HG02870 (cell line): ENCODE measurements around the gene CXorf38.
A peak's percentile ranks its signal among the peaks of the same experiment; 100 is the strongest.

Source experiments
- ATAC-seq: cut with Tn5 transposase; IDR thresholded peaks from one replicate; pipeline ENCODE4 v1.9.1; 2021; ENCODE audit warnings: mild to moderate bottlenecking, moderate library complexity; ENCODE audit not compliant: unreplicated experiment

The CXorf38 gene

DNA sequence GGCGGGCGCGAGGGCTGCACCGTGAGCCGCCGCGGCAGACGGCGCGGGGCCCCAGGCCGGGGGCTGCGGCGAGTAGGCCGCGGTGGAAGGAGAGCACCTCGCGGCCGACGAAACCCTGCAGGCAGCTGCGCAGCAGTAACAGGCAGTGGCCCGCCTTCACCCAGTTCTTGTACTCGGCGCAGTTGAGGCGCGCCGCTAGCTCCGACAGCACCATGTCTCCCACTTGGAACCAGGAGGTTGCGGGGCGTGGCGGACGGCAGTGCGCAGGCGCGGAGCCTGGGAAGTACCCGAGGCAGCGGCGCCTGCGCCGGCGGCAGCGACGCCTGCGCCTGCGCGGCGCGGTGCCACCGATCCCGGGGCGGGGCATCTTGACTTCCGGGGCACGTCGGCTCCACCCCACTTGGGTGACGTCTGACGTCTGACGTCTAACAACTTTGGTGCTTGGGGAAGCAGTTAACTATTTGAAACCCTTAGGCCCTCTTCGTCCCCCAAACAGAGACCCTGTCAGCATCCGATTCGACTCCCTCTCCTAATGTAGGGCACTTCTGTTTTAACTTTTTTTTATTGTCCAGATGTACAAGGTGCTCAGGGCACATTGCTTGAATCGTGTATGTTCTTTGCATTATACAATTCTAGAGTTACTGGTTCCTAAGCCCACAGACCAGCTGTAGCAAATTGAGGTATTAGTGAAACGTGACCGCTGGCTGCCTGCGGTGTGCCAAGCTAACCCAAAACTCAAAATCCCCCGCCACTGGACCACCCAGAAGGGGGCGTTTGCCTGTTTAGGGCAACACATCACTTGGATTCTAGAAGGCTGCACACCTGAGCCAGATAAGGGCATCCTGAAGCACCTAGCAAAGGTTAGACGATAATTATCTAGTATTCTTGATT is at the start of gene CXorf38:
Gene CXorf38 (minus strand): TSS at position 255 of the 891 bp plus-strand sequence. CDS start 41 bp downstream, at position 214.
- ATAC-seq, result peak; percentile 75

- no peak for ATAC-seq
These were observed 47.4 kb upstream of the CXorf38 start for GRCh38 chrX:40694802-40695201.

DNA sequence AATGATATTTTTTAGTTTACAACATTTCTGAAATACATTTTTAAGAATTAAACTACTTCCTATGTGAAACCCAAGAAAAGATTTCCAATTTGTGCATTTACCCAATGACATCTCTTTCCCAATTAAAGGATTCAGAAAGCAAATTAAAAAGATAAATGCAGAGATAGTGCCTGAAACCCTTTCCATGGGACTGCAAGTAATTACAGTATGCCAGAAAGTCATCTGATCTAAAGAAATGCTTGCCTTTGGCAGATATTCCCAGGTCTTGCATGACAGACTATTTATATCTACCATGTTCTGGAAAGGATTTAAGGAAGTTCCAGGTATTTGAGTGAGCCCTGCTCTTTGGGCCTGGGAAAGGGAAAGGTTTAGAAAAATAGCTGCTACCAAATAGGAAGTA is 41.6 kb upstream of the CXorf38 start:
- no peak for ATAC-seq

DNA sequence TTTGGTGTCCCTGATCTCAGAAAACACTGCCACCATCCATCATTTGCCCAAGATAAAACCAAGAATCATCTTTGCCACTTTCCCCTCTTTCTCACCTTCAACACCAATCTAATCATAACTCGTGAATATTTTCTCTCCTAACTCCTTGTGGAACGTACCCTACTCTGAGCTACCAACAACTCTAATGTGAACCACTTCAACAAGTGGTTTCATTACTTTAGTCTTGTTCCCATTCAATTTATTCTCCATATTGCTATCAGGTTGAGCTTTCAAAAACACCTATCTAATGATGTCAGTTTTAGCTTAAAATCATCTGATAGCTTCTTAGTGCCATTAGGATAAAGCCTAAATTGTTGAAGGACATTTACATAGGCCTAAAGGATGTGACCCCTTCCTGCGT is 39.8 kb upstream of the CXorf38 start:
- no peak for ATAC-seq

DNA sequence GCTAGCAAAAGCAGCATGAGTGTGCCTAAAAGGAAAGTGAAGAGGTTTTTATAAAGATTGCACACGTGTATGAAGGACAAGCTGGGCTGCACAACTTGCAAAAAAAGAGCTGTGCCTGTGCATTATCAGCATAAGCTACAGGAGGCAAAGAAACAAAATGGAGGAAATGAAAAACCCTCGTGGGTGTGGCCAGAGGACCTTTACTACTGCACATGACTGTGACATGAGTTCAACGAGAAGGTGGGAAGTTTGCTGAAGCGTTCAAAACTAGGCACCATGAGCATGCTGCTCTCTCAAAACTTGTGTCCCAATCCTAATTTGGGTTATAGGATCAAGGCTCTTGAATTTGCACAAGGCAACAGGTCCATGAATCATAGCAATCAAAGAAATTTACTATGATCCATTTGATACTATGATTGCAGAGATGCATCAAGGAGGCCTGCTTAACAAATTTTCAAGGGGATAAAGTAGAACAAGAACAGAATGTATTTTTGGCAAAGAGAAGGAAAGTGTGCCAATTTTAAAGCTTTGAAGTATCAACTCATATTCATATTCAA is 38.1 kb upstream of the CXorf38 start:
- no peak for ATAC-seq

GRCh38 chrX:40684092-40684491 is 36.7 kb upstream of the CXorf38 start:
- ATAC-seq, result no peak

DNA sequence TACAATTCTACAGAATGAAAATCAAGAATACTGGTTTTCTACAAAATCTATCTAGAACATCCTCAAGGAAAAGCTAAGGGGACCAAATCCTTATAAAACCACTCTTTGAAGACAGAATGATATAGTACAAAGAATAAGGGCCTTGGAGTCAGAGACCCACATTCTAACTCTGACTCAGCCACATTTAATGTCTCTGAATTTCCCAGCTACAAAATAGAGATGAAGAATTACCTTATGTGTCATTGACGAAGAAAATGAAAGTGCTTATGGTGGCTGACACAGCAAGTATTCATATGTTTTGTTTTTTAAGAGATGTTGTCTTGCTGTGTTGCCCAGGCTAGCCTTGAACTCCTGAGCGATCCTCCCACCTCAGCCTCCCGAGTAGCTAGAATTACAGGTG is 35.9 kb upstream of the CXorf38 start:
- ATAC-seq, result no peak

GRCh38 chrX:40671126-40671525 is 23.8 kb upstream of the CXorf38 start:
- ATAC-seq, result no peak

GRCh38 chrX:40663880-40664630 is 16.7 kb upstream of the CXorf38 start:
- no peak for ATAC-seq

DNA sequence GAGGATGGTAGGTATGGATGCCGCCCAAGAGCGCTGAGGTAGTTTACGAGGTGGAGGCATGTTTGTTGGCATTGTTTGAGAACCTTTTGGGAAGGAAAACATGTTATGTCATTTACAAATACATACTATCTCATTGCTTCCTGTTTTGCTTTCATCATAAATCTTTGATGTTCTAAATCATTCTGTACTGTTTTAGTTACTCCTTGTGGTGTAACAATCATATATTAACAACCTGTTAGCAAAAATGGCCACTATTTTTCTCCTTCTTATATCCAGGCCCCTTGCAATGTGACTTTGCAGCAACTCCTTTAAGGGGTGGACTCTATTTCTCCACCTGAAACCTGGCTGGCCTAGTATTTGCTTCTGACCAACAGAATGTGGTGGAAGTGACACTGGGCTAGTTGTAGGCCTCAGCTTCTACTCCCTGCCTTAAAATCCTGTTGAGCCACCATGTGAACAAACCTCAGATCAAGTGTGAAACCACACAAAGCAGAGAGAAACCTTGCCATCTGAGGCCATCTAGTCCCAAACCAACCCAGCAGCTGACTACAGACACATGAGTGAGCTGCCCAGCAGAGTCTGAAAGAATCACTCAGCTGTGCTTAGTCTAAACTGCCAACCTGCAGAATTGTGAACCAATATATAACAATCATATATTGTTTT is 15.8 kb upstream of the CXorf38 start:
- no peak for ATAC-seq

- ATAC-seq, result no peak
These were observed 14.1 kb upstream of the CXorf38 start for GRCh38 chrX:40661489-40661888.

- ATAC-seq, result no peak
These were observed 13.0 kb upstream of the CXorf38 start for GRCh38 chrX:40660381-40660780.

DNA sequence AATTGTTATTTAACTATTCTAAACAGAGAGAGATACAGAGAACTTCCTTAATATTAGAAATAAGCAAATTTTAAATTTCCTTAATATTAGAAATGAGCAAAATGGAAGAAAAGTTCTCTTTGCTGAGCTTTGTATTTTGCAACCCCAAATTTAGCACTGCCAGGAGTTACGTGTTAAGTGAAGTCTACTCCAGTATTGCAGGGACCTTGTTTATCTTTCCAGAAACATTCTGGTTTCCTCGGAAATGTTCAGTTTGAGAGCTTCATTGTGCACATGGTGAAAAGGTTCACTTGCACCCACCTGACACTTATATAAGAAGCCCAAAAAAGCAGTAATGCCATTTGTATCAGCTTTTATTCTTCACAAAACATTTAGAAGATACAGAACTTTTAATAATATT is 6.2 kb upstream of the CXorf38 start:
- ATAC-seq, result no peak

DNA sequence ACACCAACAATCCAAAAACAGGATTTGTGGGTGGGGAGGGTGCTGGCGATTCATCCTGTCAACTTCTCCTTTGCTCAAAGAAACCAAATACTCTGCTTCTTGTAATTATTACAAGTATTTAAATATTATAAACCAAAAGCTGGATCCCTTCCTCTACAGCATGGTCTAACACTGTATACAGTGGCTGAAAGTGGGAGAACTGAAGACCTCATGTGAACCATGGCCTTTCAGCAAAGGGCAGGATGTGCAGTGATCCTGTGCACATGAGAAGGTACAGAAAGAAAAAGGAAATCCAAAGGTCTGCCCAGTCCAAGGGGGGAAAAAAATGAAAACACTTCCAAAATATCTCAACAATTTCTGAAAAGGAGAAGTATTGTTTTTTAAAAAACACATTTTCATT is 5.3 kb upstream of the CXorf38 start:
- no peak for ATAC-seq

DNA sequence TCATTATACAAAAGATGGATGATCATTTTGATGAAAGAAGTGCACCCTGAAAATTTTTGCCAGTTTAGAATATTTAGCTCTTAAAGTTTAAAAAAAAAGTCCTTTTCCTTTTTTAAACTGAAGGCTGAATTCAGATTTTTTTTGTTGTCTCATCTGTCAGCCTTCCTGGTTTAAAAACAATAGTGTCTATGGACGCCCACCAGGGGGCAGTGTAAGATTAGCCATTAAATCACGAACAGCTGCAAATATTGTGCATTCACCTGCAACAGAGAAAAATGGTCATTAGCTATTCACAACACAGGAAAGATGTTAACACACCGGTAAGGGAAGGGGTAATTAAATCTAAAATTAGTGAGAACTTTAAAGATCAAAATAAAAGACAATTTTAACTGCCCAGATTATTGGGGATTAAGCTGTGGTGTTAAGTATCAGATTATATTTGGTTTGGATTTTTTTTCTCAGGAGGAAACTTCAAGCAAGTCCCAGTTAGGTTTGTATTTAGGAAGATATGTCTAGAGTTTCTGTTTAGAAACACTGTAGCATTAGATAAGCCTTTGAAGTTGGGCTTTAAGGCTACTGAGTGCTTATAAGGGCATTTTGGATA is 4.4 kb upstream of the CXorf38 start:
- ATAC-seq, result no peak

- peak; percentile 15 for ATAC-seq
These were observed 663 bp downstream of the CXorf38 start for GRCh38 chrX:40646489-40647306.

DNA sequence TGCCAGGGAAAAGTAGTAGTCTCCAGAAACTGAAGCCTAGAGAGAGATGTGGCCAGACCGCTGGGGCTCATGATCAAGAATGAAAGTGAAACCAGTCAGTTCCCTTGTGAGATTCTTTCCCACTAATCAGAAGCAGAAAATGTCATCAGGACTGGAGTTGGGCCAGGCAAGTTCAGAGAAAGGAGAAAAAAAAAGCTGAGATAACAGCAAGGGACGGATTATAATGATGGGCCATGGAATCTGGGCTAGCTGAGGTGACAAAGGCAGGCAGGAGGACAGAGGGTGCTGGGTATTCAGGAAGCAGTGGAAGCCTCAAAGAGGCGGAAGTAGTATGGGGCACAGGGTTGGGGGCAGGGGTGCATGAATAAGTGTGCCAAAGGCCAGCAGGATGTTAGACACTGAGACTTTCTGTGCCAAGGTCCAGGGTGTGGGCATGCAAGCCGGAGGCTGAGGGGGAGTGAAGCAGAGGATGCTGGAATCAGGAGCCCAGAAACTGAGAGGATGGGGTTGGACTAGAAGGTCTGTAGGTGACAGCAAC is 2.5 kb downstream of the CXorf38 start:
- ATAC-seq, result no peak

- no peak for ATAC-seq
These were observed 3.2 kb downstream of the CXorf38 start for GRCh38 chrX:40644176-40644575.

- ATAC-seq, result no peak
These were observed 9.7 kb downstream of the CXorf38 start for GRCh38 chrX:40637687-40638086.

GRCh38 chrX:40632199-40632598 is 15.2 kb downstream of the CXorf38 start:
- no peak for ATAC-seq
